ENCODE measurements around the gene TENT4B.
A peak's percentile ranks its signal among the peaks of the same experiment; 100 is the strongest.

TENT4B gene

GRCh38 chr16:50266337-50267091 lies 113.4 kb downstream of the TENT4B start, which contains the start of gene ADCY7:
Gene ADCY7, plus strand, starts transcription at chr16:50266551. Its CDS starts 21,629 bp downstream, at chr16:50288180.
- H3K4me3 ChIP-seq (ENCODE audit: low read depth, low read length): peak within 1 kb of the TSS; percentile 54
- TF ChIP-seq CTCF (conservative IDR thresholded peaks at IDR 0.05; ENCODE audit: low read depth, low read length): no peak
- DNase-seq (ENCODE audit: low read depth): peak; percentile 72

- H3K4me3 ChIP-seq (ENCODE audit: low read depth, low read length): no peak overlapping the region
- no peak for DNase-seq (ENCODE audit: low read depth)
- no peak for TF ChIP-seq CTCF (conservative IDR thresholded peaks at IDR 0.05; ENCODE audit: low read depth, low read length)
Measured at GRCh38 chr16:50267151-50267631, 114.1 kb downstream of the TENT4B start.

- H3K4me3 ChIP-seq (ENCODE audit: low read depth, low read length): no peak overlapping the region
- no peak for DNase-seq (ENCODE audit: low read depth)
- TF ChIP-seq CTCF (conservative IDR thresholded peaks at IDR 0.05; ENCODE audit: low read depth, low read length): no peak
Measured at GRCh38 chr16:50267651-50268050, 114.5 kb downstream of the TENT4B start.

- no peak for TF ChIP-seq CTCF (conservative IDR thresholded peaks at IDR 0.05; ENCODE audit: low read depth, low read length)
- no peak overlapping the region for H3K4me3 ChIP-seq (ENCODE audit: low read depth, low read length)
- DNase-seq (ENCODE audit: low read depth): no peak
Measured at GRCh38 chr16:50268352-50268751, 115.2 kb downstream of the TENT4B start.

- no peak for DNase-seq (ENCODE audit: low read depth)
- H3K4me3 ChIP-seq (ENCODE audit: low read depth, low read length): no peak overlapping the region
- TF ChIP-seq CTCF (conservative IDR thresholded peaks at IDR 0.05; ENCODE audit: low read depth, low read length): no peak
Measured at GRCh38 chr16:50269061-50269705, 116.1 kb downstream of the TENT4B start.

- DNase-seq (ENCODE audit: low read depth): no peak
- no peak for TF ChIP-seq CTCF (conservative IDR thresholded peaks at IDR 0.05; ENCODE audit: low read depth, low read length)
- H3K4me3 ChIP-seq (ENCODE audit: low read depth, low read length): no peak overlapping the region
Measured at GRCh38 chr16:50269769-50270509, 116.8 kb downstream of the TENT4B start.

Measured in choroid plexus epithelial cell (primary cell).